ENCODE measurements around the gene XPNPEP3. TPM values are rescaled to one million over a fixed set of nuclear protein-coding genes. Genes with fewer than 3 reads are reported as not detected.
"Not testable (repeated sequence)": the region's sequence is repeated elsewhere in the genome, so short reads cannot be mapped to it uniquely, and the experiment has no call there.

Gene XPNPEP3
- total RNA-seq, 2 donors from 2014 or later: 9.4 to 12.5 TPM

GRCh38 chr22:40867109-40867508 lies 10.2 kb downstream of the XPNPEP3 start:
- no peak for TF ChIP-seq CTCF (IDR thresholded peaks at IDR 0.05)
- H3K27ac ChIP-seq: no peak overlapping the region
- DNase-seq (ENCODE audit: low spot score): no peak
- no peaks in the 10 kb centered on the region for H3K27me3 ChIP-seq
- H3K9me3 ChIP-seq: no peaks in the 10 kb centered on the region
- no peak overlapping the region for H3K4me3 ChIP-seq
- peaks cover 24% of the 10 kb centered on the region for H3K36me3 ChIP-seq
- H3K4me1 ChIP-seq: no peaks in the 10 kb centered on the region

GRCh38 chr22:40868379-40868778 lies 11.4 kb downstream of the XPNPEP3 start:
- H3K9me3 ChIP-seq; H3K4me3 ChIP-seq; DNase-seq (ENCODE audit: low spot score); H3K27ac ChIP-seq; H3K4me1 ChIP-seq; H3K27me3 ChIP-seq: not testable (repeated sequence)
- H3K36me3 ChIP-seq: peaks cover 24% of the 10 kb centered on the region

- Histone ChIP-seq H3K27me3 (no peaks in the 10 kb centered on the region), H3K4me3 (no peak overlapping the region), H3K36me3 (peaks cover 24% of the 10 kb centered on the region)
These were observed 17.1 kb downstream of the XPNPEP3 start for GRCh38 chr22:40874016-40874415.

GRCh38 chr22:40875111-40875510 lies 18.2 kb downstream of the XPNPEP3 start:
- H3K4me3 ChIP-seq: no peak overlapping the region
- H3K27me3 ChIP-seq: no peaks in the 10 kb centered on the region
- TF ChIP-seq CTCF (IDR thresholded peaks at IDR 0.05): no peak
- H3K4me1 ChIP-seq: no peaks in the 10 kb centered on the region
- DNase-seq (ENCODE audit: low spot score): no peak
- no peaks in the 10 kb centered on the region for H3K9me3 ChIP-seq
- peaks cover 15% of the 10 kb centered on the region for H3K36me3 ChIP-seq
- H3K27ac ChIP-seq: no peak overlapping the region

More at GRCh38 chr22:40874016-40874415, 17.1 kb downstream of the XPNPEP3 start:
- TF ChIP-seq CTCF (IDR thresholded peaks at IDR 0.05): no peak
- Histone ChIP-seq H3K27ac (no peak overlapping the region), H3K9me3 (no peaks in the 10 kb centered on the region), H3K4me1 (no peaks in the 10 kb centered on the region)
- no peak for DNase-seq (ENCODE audit: low spot score)

- Histone ChIP-seq H3K36me3 (peaks cover 5% of the 10 kb centered on the region), H3K4me1 (no peaks in the 10 kb centered on the region), H3K9me3 (no peaks in the 10 kb centered on the region), H3K4me3 (no peak overlapping the region), H3K27ac (no peak overlapping the region), H3K27me3 (no peaks in the 10 kb centered on the region)
- DNase-seq (ENCODE audit: low spot score): no peak
- no peak for TF ChIP-seq CTCF (IDR thresholded peaks at IDR 0.05)
These were observed 20.0 kb downstream of the XPNPEP3 start for GRCh38 chr22:40876907-40877306.

- Histone ChIP-seq H3K27ac (no peak overlapping the region), H3K4me3 (no peak overlapping the region), H3K9me3 (no peaks in the 10 kb centered on the region), H3K4me1 (no peaks in the 10 kb centered on the region), H3K36me3 (peaks cover 9% of the 10 kb centered on the region), H3K27me3 (no peaks in the 10 kb centered on the region)
- TF ChIP-seq CTCF (IDR thresholded peaks at IDR 0.05): no peak
- DNase-seq (ENCODE audit: low spot score): no peak
These were observed 20.5 kb downstream of the XPNPEP3 start for GRCh38 chr22:40877488-40877887.
